B cell (primary cell): Measurements from ENCODE around the gene ANO9.

ENCODE experiments used
- EZH2 ChIP-seq: IDR thresholded peaks from 2 replicates; pipeline ENCODE4 v1.6.1; 2012; ENCODE audit warnings: borderline replicate concordance, low read depth, mild to moderate bottlenecking, moderate library complexity, low read length; ENCODE audit not compliant: insufficient read depth, poor library complexity, severe bottlenecking
- TF ChIP-seq, protein P1 (sequence below): fragments of 200-600 bp; IDR thresholded peaks from one replicate; pipeline ENCODE4 v1.8.0; 2022; ENCODE audit warnings: antibody characterized with exemption, mild to moderate bottlenecking

DNA sequence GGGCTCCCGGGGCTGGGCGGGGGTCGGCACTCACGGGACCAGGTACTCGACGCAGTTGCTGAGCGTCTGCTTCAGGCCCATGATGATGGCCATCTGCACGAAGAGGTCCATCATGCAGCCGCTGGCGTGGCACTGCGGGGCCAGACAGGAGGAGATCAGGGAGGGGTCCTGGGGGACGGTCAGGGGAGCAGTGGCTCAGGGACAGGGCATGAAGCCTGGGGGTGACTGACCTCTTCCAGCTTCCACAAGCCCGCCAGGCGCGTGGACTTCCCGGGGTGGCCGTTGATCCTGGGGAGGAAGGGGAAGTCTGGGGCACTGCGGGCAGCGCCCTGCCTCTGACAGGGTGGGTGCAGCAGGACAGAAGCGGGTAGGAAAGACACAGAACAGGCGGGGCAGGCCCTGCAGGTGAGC, 20.9 kb downstream of the ANO9 start:
- TF ChIP-seq EZH2: no peak
- TF ChIP-seq, protein P1, sequence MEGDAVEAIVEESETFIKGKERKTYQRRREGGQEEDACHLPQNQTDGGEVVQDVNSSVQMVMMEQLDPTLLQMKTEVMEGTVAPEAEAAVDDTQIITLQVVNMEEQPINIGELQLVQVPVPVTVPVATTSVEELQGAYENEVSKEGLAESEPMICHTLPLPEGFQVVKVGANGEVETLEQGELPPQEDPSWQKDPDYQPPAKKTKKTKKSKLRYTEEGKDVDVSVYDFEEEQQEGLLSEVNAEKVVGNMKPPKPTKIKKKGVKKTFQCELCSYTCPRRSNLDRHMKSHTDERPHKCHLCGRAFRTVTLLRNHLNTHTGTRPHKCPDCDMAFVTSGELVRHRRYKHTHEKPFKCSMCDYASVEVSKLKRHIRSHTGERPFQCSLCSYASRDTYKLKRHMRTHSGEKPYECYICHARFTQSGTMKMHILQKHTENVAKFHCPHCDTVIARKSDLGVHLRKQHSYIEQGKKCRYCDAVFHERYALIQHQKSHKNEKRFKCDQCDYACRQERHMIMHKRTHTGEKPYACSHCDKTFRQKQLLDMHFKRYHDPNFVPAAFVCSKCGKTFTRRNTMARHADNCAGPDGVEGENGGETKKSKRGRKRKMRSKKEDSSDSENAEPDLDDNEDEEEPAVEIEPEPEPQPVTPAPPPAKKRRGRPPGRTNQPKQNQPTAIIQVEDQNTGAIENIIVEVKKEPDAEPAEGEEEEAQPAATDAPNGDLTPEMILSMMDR: no peak
